Endothelial cell (in vitro differentiated cells): ENCODE results near the gene NOSTRIN. TPM values are rescaled to one million over a fixed set of nuclear protein-coding genes. Genes with fewer than 3 reads are reported as not detected.

ENCODE experiments used
- DNase-seq: peaks from one replicate; pipeline ENCODE4 v3.0.0; 2021; ENCODE audit warnings: low spot score
- H3K27ac Mint-ChIP-seq: one replicate; pipeline ENCODE4 v1.8.0; 2021; ENCODE audit warnings: mixed read lengths, inconsistent platforms; ENCODE audit not compliant: unreplicated experiment
- H3K27me3 Mint-ChIP-seq: one replicate; pipeline ENCODE4 v1.8.0; 2021; ENCODE audit warnings: mild to moderate bottlenecking, moderate library complexity, mixed read lengths, inconsistent platforms; ENCODE audit not compliant: unreplicated experiment
- H3K36me3 Mint-ChIP-seq: one replicate; pipeline ENCODE4 v1.8.0; 2021; ENCODE audit warnings: mild to moderate bottlenecking, low read depth, mixed read lengths, inconsistent platforms; ENCODE audit not compliant: unreplicated experiment
- H3K4me1 Mint-ChIP-seq: one replicate; pipeline ENCODE4 v1.8.0; 2021; ENCODE audit warnings: mild to moderate bottlenecking, mixed read lengths, inconsistent platforms; ENCODE audit not compliant: unreplicated experiment
- H3K4me3 Mint-ChIP-seq: one replicate; pipeline ENCODE4 v1.8.0; 2021; ENCODE audit warnings: mild to moderate bottlenecking, mixed read lengths, inconsistent platforms; ENCODE audit not compliant: unreplicated experiment
- H3K9me3 Mint-ChIP-seq: one replicate; pipeline ENCODE4 v1.8.0; 2021; ENCODE audit warnings: mixed read lengths, inconsistent platforms; ENCODE audit not compliant: unreplicated experiment
- total RNA-seq: library from RNA; stranded (reverse); fragmentation: NEBNext Ultra II Directional; extraction: Animal tissue kit (Norgen Biotek cat#: 25700); gene quantifications from one replicate; pipeline ENCODE4 v1.2.1, GENCODE V29; 2021; ENCODE audit not compliant: unreplicated experiment
- TF ChIP-seq, protein P1 (sequence below): fragments of 200-600 bp; sonication (generic); IDR thresholded peaks from one replicate; pipeline ENCODE4 v1.5.0; 2021; ENCODE audit warnings: antibody characterized with exemption; ENCODE audit not compliant: unreplicated experiment

NOSTRIN gene
- total RNA-seq, 1 donor from 2014 or later: not detected

DNA sequence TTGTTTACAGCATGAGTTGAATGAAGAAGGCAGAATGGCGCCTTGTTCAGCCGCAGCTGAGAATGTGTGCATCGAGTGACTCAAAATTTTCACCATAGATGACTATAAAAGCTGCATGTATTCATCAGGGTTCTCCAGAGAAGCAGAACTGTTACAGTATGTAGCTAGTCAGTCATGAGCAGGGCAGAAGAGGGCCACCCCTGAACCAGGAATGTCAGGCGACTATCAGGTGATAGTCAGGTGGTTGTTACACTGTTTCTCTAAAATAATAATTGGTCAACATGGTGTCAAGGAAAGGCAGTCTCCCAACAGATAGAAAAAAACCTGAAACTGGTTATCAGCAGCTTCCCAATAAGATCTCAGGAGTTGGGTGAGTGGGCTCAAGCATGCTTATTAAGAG is 20.2 kb upstream of the NOSTRIN start:
- no peak overlapping the region for H3K4me3 Mint-ChIP-seq
- H3K9me3 Mint-ChIP-seq: no peaks in the 10 kb centered on the region
- H3K4me1 Mint-ChIP-seq: peaks cover 20% of the 10 kb centered on the region
- H3K27me3 Mint-ChIP-seq: no peaks in the 10 kb centered on the region
- no peak for DNase-seq
- TF ChIP-seq, protein P1, sequence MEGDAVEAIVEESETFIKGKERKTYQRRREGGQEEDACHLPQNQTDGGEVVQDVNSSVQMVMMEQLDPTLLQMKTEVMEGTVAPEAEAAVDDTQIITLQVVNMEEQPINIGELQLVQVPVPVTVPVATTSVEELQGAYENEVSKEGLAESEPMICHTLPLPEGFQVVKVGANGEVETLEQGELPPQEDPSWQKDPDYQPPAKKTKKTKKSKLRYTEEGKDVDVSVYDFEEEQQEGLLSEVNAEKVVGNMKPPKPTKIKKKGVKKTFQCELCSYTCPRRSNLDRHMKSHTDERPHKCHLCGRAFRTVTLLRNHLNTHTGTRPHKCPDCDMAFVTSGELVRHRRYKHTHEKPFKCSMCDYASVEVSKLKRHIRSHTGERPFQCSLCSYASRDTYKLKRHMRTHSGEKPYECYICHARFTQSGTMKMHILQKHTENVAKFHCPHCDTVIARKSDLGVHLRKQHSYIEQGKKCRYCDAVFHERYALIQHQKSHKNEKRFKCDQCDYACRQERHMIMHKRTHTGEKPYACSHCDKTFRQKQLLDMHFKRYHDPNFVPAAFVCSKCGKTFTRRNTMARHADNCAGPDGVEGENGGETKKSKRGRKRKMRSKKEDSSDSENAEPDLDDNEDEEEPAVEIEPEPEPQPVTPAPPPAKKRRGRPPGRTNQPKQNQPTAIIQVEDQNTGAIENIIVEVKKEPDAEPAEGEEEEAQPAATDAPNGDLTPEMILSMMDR: no peak
- H3K36me3 Mint-ChIP-seq: peaks cover 7% of the 10 kb centered on the region
- no peak overlapping the region for H3K27ac Mint-ChIP-seq

DNA sequence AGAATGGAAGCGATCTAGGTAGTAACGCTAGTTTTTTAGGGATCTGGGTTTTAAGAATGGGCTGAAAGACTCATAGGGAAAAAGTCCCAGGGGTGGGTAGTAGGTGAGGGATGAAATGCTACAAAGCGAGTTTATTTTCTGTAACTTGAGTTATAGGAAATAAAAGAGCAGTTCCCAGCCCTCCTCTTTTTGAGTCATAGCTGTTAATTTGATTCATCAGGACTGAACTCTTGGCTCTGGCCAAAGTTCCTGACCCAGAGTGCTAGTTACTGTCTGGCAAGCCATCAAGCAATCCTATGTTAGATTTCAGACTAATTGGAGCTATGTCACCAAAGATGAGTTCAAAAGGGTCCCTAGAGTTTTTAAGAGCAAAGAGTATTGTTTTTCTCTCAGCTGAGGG is 17.4 kb upstream of the NOSTRIN start:
- H3K4me3 Mint-ChIP-seq: no peak overlapping the region
- H3K27me3 Mint-ChIP-seq: no peaks in the 10 kb centered on the region
- DNase-seq: no peak
- H3K27ac Mint-ChIP-seq: no peak overlapping the region
- peaks cover 24% of the 10 kb centered on the region for H3K4me1 Mint-ChIP-seq
- TF ChIP-seq, protein P1: no peak
- H3K9me3 Mint-ChIP-seq: no peaks in the 10 kb centered on the region
- H3K36me3 Mint-ChIP-seq: no peaks in the 10 kb centered on the region

DNA sequence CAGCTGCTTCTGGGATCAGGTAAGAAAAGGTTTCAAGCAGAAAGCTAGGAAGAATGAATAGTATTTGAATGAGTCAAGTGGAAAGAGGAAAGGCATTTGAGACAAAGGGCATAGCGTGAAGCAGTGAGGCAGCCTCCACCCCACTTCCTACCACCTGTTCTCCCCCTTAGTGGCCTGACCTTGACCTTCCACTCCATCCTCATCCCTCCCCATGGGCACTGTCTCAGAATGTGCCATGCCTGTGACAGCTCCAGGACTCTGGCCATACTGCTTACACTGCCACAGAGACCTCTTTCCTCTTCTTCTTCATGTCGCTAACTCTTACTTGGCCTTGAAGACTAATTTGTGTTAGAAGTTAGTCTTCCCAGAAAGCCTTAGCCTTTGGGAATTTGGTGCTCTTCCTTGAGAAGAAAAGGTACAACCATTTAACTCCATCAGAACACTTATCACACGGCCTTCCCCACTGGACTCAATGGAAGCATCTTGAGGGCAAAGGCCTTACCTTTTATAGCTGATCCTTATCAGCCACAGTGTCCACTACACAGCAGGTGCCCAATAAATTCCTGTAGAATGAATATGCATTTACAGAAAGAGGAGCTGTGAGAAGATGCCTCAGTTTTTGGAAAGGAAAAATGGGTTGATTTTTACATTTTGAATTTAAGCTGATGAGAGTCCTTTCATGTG is 15.2 kb upstream of the NOSTRIN start:
- DNase-seq: no peak
- no peak overlapping the region for H3K27ac Mint-ChIP-seq
- TF ChIP-seq, protein P1: no peak

DNA sequence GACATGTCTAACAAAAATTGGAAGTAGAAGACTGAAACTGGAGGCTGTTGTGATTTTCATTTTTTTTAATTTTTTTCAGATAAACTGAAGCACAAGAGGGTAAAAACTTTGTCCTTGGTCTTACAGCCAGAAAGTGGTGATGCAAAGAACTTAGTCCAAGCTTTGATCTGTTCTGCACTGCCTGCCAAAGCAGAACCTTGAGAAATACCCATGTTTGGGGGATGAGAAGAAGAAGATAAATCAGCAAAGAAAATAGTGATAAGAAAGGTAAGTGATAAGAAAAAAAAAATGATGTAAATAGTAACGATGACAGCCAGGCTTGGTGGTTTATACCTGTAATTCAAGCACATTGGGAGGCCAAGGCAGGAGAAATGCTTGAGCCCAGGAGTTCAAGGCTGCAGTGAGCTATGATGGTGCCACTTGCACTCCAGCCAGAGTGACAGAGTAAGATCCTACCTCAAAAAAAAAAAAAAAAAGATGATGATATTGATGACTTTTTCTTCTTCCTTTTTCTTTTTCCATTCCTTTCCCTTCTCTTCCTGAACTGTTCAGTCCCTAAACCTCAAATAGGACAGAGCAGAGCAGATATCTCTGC is 14.6 kb upstream of the NOSTRIN start:
- no peak overlapping the region for H3K27ac Mint-ChIP-seq
- no peaks in the 10 kb centered on the region for H3K36me3 Mint-ChIP-seq
- DNase-seq: no peak
- peaks cover 13% of the 10 kb centered on the region for H3K4me1 Mint-ChIP-seq
- TF ChIP-seq, protein P1: no peak
- no peak overlapping the region for H3K4me3 Mint-ChIP-seq
- no peaks in the 10 kb centered on the region for H3K9me3 Mint-ChIP-seq
- H3K27me3 Mint-ChIP-seq: peaks cover 2% of the 10 kb centered on the region

More for the DNA sequence above, 15.2 kb upstream of the NOSTRIN start:
- Mint-ChIP-seq H3K27me3 (peaks cover 2% of the 10 kb centered on the region), H3K4me3 (no peak overlapping the region), H3K4me1 (peaks cover 13% of the 10 kb centered on the region), H3K9me3 (no peaks in the 10 kb centered on the region), H3K36me3 (no peaks in the 10 kb centered on the region)

DNA sequence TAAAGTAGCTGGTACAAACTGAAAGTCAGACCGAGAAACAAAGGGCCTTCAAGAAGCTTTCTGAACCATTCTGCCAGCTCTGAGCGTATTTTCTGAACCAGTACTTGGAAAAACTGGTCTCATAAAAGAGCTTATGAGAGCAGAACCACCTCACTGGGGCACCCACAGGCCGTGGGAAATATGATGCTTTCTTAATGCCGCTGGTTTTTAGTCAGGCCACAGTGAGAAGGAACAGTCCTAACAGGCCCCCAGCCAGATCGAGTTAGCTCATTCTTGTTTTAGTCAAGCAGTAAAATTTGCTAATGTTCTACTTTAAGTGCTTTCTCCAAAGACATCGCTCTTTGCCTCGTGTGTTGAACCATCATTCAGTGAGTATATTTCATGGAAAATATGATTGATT is 12.7 kb upstream of the NOSTRIN start:
- Mint-ChIP-seq H3K27me3 (peaks cover 2% of the 10 kb centered on the region), H3K4me1 (peaks cover 20% of the 10 kb centered on the region), H3K36me3 (no peaks in the 10 kb centered on the region), H3K4me3 (no peak overlapping the region), H3K9me3 (no peaks in the 10 kb centered on the region), H3K27ac (peak overlapping the region; percentile 98)
- TF ChIP-seq, protein P1: no peak
- DNase-seq: no peak
